Fibroblast of lung (primary cell): Measurements from ENCODE around the gene NTRK2. TPM values are rescaled to one million over a fixed set of nuclear protein-coding genes. Genes with fewer than 3 reads are reported as not detected.

Experiments
- DNase-seq, 2 donors: peaks; one replicate each; pipeline versions ENCODE4 v3.0.0 to v3.0.0-alpha.2; 2010; ENCODE audit warnings: low read depth in 2 of 2
- H2AFZ ChIP-seq: 2 replicates; pipeline ENCODE4 v1.5.1; 2012; ENCODE audit warnings: low read length, control low read depth, inconsistent platforms
- H3K27ac ChIP-seq: 2 replicates; pipeline ENCODE4 v1.5.1; 2011; ENCODE audit warnings: low read length, control low read depth; ENCODE audit not compliant: insufficient read depth
- H3K27me3 ChIP-seq: 2 replicates; pipeline ENCODE4 v1.5.1; 2011; ENCODE audit warnings: mild to moderate bottlenecking, low read length; ENCODE audit not compliant: control insufficient read depth, insufficient read depth
- H3K36me3 ChIP-seq: 2 replicates; pipeline ENCODE4 v1.5.1; 2011; ENCODE audit warnings: low read length; ENCODE audit not compliant: control insufficient read depth, insufficient read depth
- H3K4me1 ChIP-seq: 2 replicates; pipeline ENCODE4 v1.5.1; 2011; ENCODE audit warnings: low read length; ENCODE audit not compliant: control insufficient read depth, insufficient read depth; ENCODE audit errors: extremely low read depth
- H3K4me2 ChIP-seq: 2 replicates; pipeline ENCODE4 v1.5.1; 2011; ENCODE audit warnings: low read length, control low read depth; ENCODE audit not compliant: insufficient read depth; ENCODE audit errors: extremely low read depth
- H3K4me3 ChIP-seq, 4 experiments: fragments of 200-600 bp in 1 of 4; sonication (generic) in 1 of 4; replicated peaks in 1 of 4; 2 replicates each; pipeline ENCODE4 v1.5.1; 2011 to 2016; ENCODE audit warnings: low read length in 4 of 4, low read depth in 3 of 4, mild to moderate bottlenecking in 3 of 4, control low read depth in 2 of 4, inconsistent platforms in 1 of 4, mixed read lengths in 1 of 4; ENCODE audit not compliant: insufficient read depth in 1 of 4; ENCODE audit errors: control extremely low read depth in 1 of 4
- H3K79me2 ChIP-seq: 2 replicates; pipeline ENCODE4 v1.5.1; 2012; ENCODE audit warnings: mild to moderate bottlenecking, low read length, inconsistent platforms; ENCODE audit not compliant: control insufficient read depth, insufficient read depth
- H3K9ac ChIP-seq: 2 replicates; pipeline ENCODE4 v1.5.1; 2011; ENCODE audit warnings: mild to moderate bottlenecking, low read length, control low read depth; ENCODE audit not compliant: insufficient read depth
- H3K9me3 ChIP-seq: 2 replicates; pipeline ENCODE4 v1.5.1; 2012; ENCODE audit warnings: low read depth, low read length; ENCODE audit not compliant: control insufficient read depth, insufficient read depth
- H4K20me1 ChIP-seq: 2 replicates; pipeline ENCODE4 v1.5.1; 2011; ENCODE audit warnings: low read length; ENCODE audit not compliant: control insufficient read depth, insufficient read depth; ENCODE audit errors: extremely low read depth
- CTCF ChIP-seq, 2 donors: IDR thresholded peaks in 1 of 2; conservative IDR thresholded peaks in 1 of 2; 1 replicate in 1 of 2; 2 replicates in 1 of 2; pipeline ENCODE4 v1.5.1; 2011 to 2012; ENCODE audit warnings: low read length in 2 of 2, control low read depth in 1 of 2, inconsistent platforms in 1 of 2, low read depth in 1 of 2, mild to moderate bottlenecking in 1 of 2
- EZH2 ChIP-seq: IDR thresholded peaks from 2 replicates; pipeline ENCODE4 v1.5.1; 2012; ENCODE audit warnings: low read length, control low read depth, mild to moderate bottlenecking; ENCODE audit errors: missing control alignments
- polyA plus RNA-seq, 2 donors: library from polyadenylated mRNA; depleted of rRNA in 1 of 2; stranded (reverse) in 1 of 2; unstranded in 1 of 2; fragments of >200 nt; gene quantifications; 2 replicates each; pipeline ENCODE4 v1.2.1, GENCODE V29; 2011 to 2012; ENCODE audit warnings: missing spikeins in 1 of 2
- total RNA-seq: library from RNA; depleted of rRNA; stranded (reverse); fragments of >200 nt; gene quantifications from 2 replicates; pipeline ENCODE4 v1.2.1, GENCODE V29; 2014

NTRK2 gene
- total and polyA plus RNA-seq, 2 donors (not counting 1 experiment from before 2014, with no cell fraction given): 0.66 to 1.1 TPM

- H3K9me3 ChIP-seq: no peaks in the 10 kb centered on the region
- H3K27ac ChIP-seq: no peak overlapping the region
- H3K27me3 ChIP-seq: no peaks in the 10 kb centered on the region
- H3K4me1 ChIP-seq: no peaks in the 10 kb centered on the region
- no peak overlapping the region for H3K4me2 ChIP-seq
- no peak overlapping the region for H3K4me3 ChIP-seq
- no peaks in the 10 kb centered on the region for H3K79me2 ChIP-seq
- H4K20me1 ChIP-seq: no peaks in the 10 kb centered on the region
- no peaks in the 10 kb centered on the region for H3K36me3 ChIP-seq
- H2AFZ ChIP-seq: no peak overlapping the region
- no peak overlapping the region for H3K9ac ChIP-seq
- peak in 1 of 2 donors; percentile 20 for DNase-seq
- no peak for TF ChIP-seq CTCF (conservative IDR thresholded peaks at IDR 0.05 in 1 of 2, IDR thresholded peaks at IDR 0.05 in 1 of 2; ENCODE audit: low read depth in 1 of 2, low read length in 2 of 2)
- no peak for TF ChIP-seq EZH2
Measured at GRCh38 chr9:85053206-85053786, 383.8 kb downstream of the NTRK2 start.

- H3K27ac ChIP-seq: no peak overlapping the region
- no peak overlapping the region for H3K4me2 ChIP-seq
- DNase-seq: no peak
- no peaks in the 10 kb centered on the region for H4K20me1 ChIP-seq
- H2AFZ ChIP-seq: no peak overlapping the region
- no peak for TF ChIP-seq EZH2
- no peak for TF ChIP-seq CTCF (conservative IDR thresholded peaks at IDR 0.05 in 1 of 2, IDR thresholded peaks at IDR 0.05 in 1 of 2; ENCODE audit: low read depth in 1 of 2, low read length in 2 of 2)
- H3K27me3 ChIP-seq: no peaks in the 10 kb centered on the region
- H3K9ac ChIP-seq: no peak overlapping the region
- no peaks in the 10 kb centered on the region for H3K9me3 ChIP-seq
- no peak overlapping the region for H3K4me3 ChIP-seq
- no peaks in the 10 kb centered on the region for H3K79me2 ChIP-seq
- no peaks in the 10 kb centered on the region for H3K36me3 ChIP-seq
- H3K4me1 ChIP-seq: no peaks in the 10 kb centered on the region
Measured at GRCh38 chr9:85054017-85054416, 384.5 kb downstream of the NTRK2 start.

GRCh38 chr9:85055506-85056202, 386.1 kb downstream of the NTRK2 start:
- Histone ChIP-seq H3K79me2 (no peaks in the 10 kb centered on the region), H3K27ac (no peak overlapping the region), H2AFZ (no peak overlapping the region), H3K9me3 (no peaks in the 10 kb centered on the region), H4K20me1 (no peaks in the 10 kb centered on the region), H3K27me3 (no peaks in the 10 kb centered on the region), H3K4me1 (no peaks in the 10 kb centered on the region), H3K4me2 (no peak overlapping the region), H3K36me3 (no peaks in the 10 kb centered on the region), H3K9ac (no peak overlapping the region), H3K4me3 (no peak overlapping the region)
- DNase-seq: no peak
- TF ChIP-seq CTCF (conservative IDR thresholded peaks at IDR 0.05 in 1 of 2, IDR thresholded peaks at IDR 0.05 in 1 of 2; ENCODE audit: low read depth in 1 of 2, low read length in 2 of 2) (no peak), EZH2 (no peak)
